Kidney epithelial cell (primary cell): ENCODE data around the gene STK4. TPM values are rescaled to one million over a fixed set of nuclear protein-coding genes. Genes with fewer than 3 reads are reported as not detected.
"Not testable (repeated sequence)": the region's sequence is repeated elsewhere in the genome, so short reads cannot be mapped to it uniquely, and the experiment has no call there.

Source experiments
- DNase-seq: peaks from one replicate; pipeline ENCODE4 v3.0.0-alpha.2; 2010; ENCODE audit warnings: low read depth
- H3K27me3 ChIP-seq: 2 replicates; pipeline ENCODE4 v1.6.0; 2011; ENCODE audit warnings: low read length; ENCODE audit not compliant: control insufficient read depth, insufficient read depth
- H3K36me3 ChIP-seq: 2 replicates; pipeline ENCODE4 v1.5.1; 2011; ENCODE audit warnings: low read length; ENCODE audit not compliant: control insufficient read depth, insufficient read depth
- H3K4me3 ChIP-seq: 2 replicates; pipeline ENCODE4 v1.5.1; 2011; ENCODE audit warnings: low read depth, mild to moderate bottlenecking, control low read depth, low read length
- total RNA-seq: library from RNA; depleted of rRNA; stranded (reverse); fragments of >200 nt; gene quantifications from 2 replicates; pipeline ENCODE4 v1.2.3, GENCODE V29; 2015
- TF ChIP-seq, protein P1 (sequence below): IDR thresholded peaks from 2 replicates; pipeline ENCODE4 v1.5.1; 2011; ENCODE audit warnings: mild to moderate bottlenecking, moderate library complexity, low read length, control low read depth, inconsistent platforms; ENCODE audit not compliant: insufficient read depth, poor library complexity, severe bottlenecking

STK4 gene
- total RNA-seq, 1 donor from 2014 or later, result 27.1 TPM

DNA sequence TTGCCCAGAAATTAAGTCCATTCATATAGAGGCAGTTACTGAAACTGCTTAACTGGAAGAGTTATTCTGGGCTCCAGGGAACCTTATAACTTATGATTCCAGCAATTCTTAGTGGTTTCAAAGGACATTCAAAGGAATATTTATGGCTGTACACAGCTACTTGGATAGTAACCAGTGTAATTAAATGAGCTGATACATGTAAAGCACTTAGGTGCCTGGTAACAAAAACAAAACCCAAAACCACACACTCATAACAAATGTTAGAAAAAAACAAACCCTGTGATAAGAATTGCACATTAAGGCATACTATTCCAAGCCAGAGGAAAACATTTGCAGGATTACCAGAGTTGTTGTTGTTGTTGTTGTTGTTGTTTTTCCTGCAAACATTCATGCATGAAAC is 51.5 kb downstream of the STK4 start:
- Histone ChIP-seq H3K27me3 (no peaks in the 10 kb centered on the region), H3K4me3 (no peak overlapping the region), H3K36me3 (no peaks in the 10 kb centered on the region)
- TF ChIP-seq, protein P1, sequence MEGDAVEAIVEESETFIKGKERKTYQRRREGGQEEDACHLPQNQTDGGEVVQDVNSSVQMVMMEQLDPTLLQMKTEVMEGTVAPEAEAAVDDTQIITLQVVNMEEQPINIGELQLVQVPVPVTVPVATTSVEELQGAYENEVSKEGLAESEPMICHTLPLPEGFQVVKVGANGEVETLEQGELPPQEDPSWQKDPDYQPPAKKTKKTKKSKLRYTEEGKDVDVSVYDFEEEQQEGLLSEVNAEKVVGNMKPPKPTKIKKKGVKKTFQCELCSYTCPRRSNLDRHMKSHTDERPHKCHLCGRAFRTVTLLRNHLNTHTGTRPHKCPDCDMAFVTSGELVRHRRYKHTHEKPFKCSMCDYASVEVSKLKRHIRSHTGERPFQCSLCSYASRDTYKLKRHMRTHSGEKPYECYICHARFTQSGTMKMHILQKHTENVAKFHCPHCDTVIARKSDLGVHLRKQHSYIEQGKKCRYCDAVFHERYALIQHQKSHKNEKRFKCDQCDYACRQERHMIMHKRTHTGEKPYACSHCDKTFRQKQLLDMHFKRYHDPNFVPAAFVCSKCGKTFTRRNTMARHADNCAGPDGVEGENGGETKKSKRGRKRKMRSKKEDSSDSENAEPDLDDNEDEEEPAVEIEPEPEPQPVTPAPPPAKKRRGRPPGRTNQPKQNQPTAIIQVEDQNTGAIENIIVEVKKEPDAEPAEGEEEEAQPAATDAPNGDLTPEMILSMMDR, result no peak
- no peak for DNase-seq

DNA sequence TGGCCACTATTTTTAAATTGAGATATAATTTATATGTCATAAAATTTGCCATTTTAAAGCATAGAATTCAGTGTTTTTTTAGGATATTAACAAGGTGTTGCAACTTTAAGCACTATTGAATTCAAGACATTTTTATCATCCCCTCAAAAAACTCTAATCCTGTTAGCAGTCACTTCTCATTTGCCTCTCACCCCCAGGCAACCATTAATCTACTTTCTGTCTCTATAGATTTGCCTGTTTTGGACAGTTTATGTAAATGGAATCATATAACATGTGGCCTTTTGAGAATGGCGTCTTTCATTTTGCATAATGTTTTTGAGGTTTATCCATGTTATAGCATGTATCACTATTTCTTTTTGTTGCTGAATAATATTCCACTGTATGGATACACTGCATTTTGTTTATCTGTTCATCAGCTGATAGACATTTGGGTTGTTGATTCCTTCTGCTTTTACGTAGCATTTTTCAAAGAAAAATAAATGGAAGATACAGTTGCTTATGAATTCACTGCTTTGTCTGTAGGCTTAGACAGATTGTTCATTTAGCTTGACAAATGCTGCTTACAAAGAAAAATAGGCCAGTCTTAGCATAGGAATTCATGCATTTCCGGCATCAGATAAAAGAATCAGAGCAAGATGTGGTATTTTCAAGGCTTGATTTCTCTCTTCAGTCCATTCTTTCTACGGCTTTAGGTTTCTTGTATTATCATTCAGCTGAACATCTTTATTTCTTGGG is 52.9 kb downstream of the STK4 start:
- Histone ChIP-seq H3K36me3 (no peaks in the 10 kb centered on the region), H3K4me3 (no peak overlapping the region), H3K27me3 (no peaks in the 10 kb centered on the region)
- TF ChIP-seq, protein P1, result no peak
- no peak for DNase-seq

DNA sequence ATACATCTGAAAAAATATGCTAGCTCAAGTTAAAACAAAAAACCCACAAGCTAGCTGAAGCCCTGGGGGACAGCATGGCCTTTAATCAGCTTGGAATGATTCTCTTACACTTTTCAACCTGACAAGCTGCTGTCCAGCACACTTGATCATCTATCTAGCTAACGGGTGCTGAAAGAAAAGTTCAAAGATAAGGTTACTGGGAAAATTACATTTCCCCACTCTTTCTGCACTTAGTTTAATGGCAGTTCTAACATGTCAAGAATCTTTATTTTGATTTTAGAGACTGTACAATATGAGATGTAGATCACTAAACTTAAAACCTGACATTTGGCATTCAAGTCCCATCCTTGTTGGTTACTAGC is 53.4 kb downstream of the STK4 start:
- no peak for DNase-seq
- no peaks in the 10 kb centered on the region for H3K36me3 ChIP-seq
- H3K4me3 ChIP-seq, result no peak overlapping the region
- no peaks in the 10 kb centered on the region for H3K27me3 ChIP-seq
- TF ChIP-seq, protein P1, result no peak

DNA sequence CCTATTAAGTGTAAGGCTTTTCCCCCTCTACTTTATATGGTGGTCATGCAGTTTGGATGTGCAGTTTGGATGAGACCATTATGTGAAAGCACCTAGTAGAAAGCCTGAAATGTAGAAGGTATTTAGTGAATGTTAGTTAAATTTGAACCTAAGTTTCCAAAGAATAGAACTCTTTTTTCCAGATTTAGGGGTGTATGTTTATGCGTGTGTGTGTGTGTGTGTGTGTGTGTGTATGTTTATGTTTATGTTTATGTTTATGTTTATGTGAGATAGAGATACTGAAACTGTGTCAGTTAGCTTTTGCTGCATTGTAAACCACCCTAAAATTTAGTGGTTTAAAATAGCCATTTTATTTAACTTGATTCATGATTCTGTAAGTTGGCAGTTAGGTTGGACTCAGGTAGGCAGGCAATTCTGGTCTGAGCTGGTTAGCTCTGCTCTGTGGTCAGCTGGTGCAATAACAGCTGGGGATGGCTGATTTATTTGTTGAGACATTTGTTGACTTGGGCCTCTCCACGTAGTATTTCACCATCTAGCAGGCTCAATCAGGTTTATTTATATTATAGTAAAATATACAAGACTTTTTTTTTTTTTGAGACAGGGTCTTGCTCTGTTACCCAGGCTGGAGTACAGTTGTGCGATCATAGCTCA is 54.0 kb downstream of the STK4 start:
- Histone ChIP-seq H3K4me3 (no peak overlapping the region), H3K27me3 (no peaks in the 10 kb centered on the region), H3K36me3 (no peaks in the 10 kb centered on the region)
- TF ChIP-seq, protein P1, result no peak
- DNase-seq, result no peak

DNA sequence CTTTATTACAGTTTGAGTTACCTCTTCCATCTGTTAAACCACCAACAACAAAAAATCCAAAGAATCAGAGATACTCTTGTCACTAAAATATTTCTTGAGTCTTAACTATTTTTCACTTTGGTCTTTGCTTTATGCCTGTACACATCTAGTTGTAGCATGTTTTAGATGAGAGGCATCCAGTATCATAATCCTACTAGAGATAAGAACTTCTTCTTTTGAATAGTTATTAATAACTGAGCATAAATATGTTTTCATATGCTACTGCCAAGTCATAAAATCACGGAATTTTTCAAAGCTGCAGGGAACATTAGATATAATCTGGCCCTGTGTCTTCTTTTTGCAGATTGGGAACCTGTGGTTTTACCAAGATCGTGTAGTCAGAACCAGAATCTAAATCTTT is 55.3 kb downstream of the STK4 start:
- Histone ChIP-seq H3K4me3 (no peak overlapping the region), H3K27me3 (no peaks in the 10 kb centered on the region), H3K36me3 (no peaks in the 10 kb centered on the region)
- DNase-seq, result no peak
- TF ChIP-seq, protein P1, result no peak

DNA sequence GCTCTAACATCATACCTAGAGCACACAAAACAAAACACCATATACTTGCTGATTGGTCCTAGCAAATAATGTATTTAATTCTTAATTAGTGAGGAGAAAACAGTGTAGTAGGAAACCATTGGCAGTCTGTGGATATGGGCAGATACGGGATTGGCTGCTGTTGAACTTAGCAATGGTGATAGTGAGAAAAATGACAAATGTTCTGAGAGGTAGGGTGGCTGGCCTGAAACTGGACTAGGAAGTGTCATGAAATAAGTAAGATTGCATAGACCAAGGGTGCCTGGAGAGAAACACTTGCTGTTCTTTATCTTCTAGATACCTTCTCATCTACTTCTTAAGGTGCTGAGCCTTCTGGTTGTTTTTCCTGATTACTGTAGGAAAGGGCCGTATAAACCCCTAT is 56.8 kb downstream of the STK4 start:
- not testable (repeated sequence) for H3K27me3 ChIP-seq, DNase-seq, H3K36me3 ChIP-seq, H3K4me3 ChIP-seq
